ENCODE results near the gene ALOX15B. TPM values are rescaled to one million over a fixed set of nuclear protein-coding genes. Genes with fewer than 3 reads are reported as not detected.

Gene ALOX15B
- polyA plus RNA-seq, 1 donor from 2014 or later: not detected

DNA sequence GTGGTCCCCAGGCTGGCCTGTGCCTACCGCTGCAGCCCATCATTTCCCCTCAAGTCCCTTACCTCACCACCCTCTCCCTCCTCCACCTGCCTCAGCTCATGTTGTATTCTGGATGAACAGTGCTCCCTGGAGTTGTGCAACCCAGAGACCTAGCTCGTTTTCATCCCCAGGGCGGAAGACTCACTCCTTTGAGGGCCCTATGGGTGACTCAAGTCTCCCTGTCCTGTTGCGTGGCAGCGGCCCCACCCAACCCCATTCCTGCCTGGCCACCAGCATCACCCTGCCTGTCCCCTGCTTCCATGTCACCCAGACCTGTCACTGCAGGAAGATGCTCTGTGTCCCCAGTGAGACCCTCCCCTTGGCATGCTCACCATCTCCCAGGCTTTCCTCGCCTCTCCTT is 45.4 kb downstream of the ALOX15B start:
- H3K4me2 ChIP-seq (ENCODE audit: low read length): no peak overlapping the region
- TF ChIP-seq EP300 (conservative IDR thresholded peaks at IDR 0.05; ENCODE audit: poor library complexity, severe bottlenecking) (no peak), EZH2 (IDR thresholded peaks at IDR 0.05; ENCODE audit: borderline replicate concordance, insufficient read depth, low read length, poor library complexity, severe bottlenecking) (no peak), POLR2AphosphoS5 (IDR thresholded peaks at IDR 0.05) (no peak), TAF1 (IDR thresholded peaks at IDR 0.05; ENCODE audit: low read depth) (no peak)

DNA sequence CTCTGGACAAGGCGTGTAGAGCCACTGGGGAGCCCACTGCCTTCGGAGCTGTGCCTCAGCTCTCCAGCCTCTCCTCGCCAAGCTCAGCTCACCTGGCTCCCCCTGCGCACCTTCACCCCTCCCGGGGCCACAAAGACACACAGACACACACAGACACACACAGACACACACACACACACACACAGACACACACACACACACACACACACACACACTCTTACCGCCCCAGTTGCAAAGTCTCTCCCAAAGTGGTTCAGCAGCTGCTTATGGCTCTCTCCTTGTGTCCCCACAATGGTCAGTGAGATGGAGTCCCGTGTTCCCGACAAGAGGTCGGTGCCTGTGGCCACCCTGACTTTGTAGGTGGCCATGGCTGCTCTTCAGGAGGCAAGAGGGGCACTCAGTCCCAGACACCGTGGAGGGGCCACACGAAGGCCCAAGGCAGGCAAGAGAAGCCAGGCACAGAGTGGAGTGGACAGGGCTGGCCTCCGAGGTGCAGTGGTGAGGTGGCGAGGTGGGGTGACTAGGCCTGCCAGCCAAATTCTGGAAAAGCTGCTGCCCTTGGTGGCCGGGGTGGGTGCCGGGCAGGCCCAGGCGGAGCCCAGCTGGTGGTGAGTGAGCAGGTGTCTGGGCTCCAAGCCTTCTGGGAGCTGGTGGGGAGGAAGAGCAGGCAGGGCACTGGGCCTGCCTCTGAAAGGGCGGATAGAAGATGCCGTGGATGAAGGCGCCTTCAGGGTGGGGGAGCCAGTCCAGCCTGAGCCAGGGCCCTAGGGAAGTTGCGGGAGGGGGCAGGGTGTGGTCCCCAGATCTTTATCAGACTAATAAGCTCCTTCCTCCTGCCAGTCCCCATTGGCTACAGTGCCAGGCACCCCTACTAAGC is 48.5 kb downstream of the ALOX15B start, which contains the start of gene ALOX12B:
TSS of gene ALOX12B (minus strand) at position 642 of the 877 bp plus-strand sequence. CDS start at position 368, 274 bp downstream.
- H3K27ac ChIP-seq (ENCODE audit: low read length): no peak within 1 kb of the TSS
- no peaks in the 10 kb centered on the region for H3K79me2 ChIP-seq (replicated peaks; ENCODE audit: insufficient read depth, low read length)
- H3K27me3 ChIP-seq (ENCODE audit: insufficient read depth, low read depth, low read length): no peaks in the 10 kb centered on the region
- no peak within 1 kb of the TSS for H3K4me2 ChIP-seq (ENCODE audit: low read length)
- no peaks in the 10 kb centered on the region for H4K20me1 ChIP-seq (ENCODE audit: insufficient read depth)
- TF ChIP-seq MXI1 (conservative IDR thresholded peaks at IDR 0.05; ENCODE audit: poor library complexity, severe bottlenecking) (no peak), TAF1 (IDR thresholded peaks at IDR 0.05; ENCODE audit: low read depth) (no peak), RAD21 (conservative IDR thresholded peaks at IDR 0.05) (no peak), EP300 (conservative IDR thresholded peaks at IDR 0.05; ENCODE audit: poor library complexity, severe bottlenecking) (no peak), POLR2AphosphoS5 (IDR thresholded peaks at IDR 0.05) (no peak), EZH2 (IDR thresholded peaks at IDR 0.05; ENCODE audit: borderline replicate concordance, insufficient read depth, low read length, poor library complexity, severe bottlenecking) (no peak), SMC3 (conservative IDR thresholded peaks at IDR 0.05; ENCODE audit: poor library complexity) (no peak)
- TF ChIP-seq, protein P1, sequence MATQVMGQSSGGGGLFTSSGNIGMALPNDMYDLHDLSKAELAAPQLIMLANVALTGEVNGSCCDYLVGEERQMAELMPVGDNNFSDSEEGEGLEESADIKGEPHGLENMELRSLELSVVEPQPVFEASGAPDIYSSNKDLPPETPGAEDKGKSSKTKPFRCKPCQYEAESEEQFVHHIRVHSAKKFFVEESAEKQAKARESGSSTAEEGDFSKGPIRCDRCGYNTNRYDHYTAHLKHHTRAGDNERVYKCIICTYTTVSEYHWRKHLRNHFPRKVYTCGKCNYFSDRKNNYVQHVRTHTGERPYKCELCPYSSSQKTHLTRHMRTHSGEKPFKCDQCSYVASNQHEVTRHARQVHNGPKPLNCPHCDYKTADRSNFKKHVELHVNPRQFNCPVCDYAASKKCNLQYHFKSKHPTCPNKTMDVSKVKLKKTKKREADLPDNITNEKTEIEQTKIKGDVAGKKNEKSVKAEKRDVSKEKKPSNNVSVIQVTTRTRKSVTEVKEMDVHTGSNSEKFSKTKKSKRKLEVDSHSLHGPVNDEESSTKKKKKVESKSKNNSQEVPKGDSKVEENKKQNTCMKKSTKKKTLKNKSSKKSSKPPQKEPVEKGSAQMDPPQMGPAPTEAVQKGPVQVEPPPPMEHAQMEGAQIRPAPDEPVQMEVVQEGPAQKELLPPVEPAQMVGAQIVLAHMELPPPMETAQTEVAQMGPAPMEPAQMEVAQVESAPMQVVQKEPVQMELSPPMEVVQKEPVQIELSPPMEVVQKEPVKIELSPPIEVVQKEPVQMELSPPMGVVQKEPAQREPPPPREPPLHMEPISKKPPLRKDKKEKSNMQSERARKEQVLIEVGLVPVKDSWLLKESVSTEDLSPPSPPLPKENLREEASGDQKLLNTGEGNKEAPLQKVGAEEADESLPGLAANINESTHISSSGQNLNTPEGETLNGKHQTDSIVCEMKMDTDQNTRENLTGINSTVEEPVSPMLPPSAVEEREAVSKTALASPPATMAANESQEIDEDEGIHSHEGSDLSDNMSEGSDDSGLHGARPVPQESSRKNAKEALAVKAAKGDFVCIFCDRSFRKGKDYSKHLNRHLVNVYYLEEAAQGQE (IDR thresholded peaks at IDR 0.05; ENCODE audit: borderline replicate concordance): no peak
- TF ChIP-seq, protein P2, sequence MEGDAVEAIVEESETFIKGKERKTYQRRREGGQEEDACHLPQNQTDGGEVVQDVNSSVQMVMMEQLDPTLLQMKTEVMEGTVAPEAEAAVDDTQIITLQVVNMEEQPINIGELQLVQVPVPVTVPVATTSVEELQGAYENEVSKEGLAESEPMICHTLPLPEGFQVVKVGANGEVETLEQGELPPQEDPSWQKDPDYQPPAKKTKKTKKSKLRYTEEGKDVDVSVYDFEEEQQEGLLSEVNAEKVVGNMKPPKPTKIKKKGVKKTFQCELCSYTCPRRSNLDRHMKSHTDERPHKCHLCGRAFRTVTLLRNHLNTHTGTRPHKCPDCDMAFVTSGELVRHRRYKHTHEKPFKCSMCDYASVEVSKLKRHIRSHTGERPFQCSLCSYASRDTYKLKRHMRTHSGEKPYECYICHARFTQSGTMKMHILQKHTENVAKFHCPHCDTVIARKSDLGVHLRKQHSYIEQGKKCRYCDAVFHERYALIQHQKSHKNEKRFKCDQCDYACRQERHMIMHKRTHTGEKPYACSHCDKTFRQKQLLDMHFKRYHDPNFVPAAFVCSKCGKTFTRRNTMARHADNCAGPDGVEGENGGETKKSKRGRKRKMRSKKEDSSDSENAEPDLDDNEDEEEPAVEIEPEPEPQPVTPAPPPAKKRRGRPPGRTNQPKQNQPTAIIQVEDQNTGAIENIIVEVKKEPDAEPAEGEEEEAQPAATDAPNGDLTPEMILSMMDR (IDR thresholded peaks at IDR 0.05; ENCODE audit: poor library complexity, severe bottlenecking): no peak
- H2AFZ ChIP-seq (ENCODE audit: low read depth, low read length): no peak within 1 kb of the TSS
- H3F3A ChIP-seq (ENCODE audit: insufficient read depth, low read length, poor library complexity, severe bottlenecking): no peaks in the 10 kb centered on the region
- H3K36me3 ChIP-seq (ENCODE audit: insufficient read depth, low read length): no peaks in the 10 kb centered on the region
- no peak within 1 kb of the TSS for H3K9ac ChIP-seq (ENCODE audit: low read length)
- H3K9me3 ChIP-seq (ENCODE audit: low read length): no peaks in the 10 kb centered on the region
- H3K4me3 ChIP-seq (ENCODE audit: low read length): no peak within 1 kb of the TSS
- no peaks in the 10 kb centered on the region for H3K9me2 ChIP-seq (ENCODE audit: insufficient read depth, low read length)

More for the DNA sequence above, 45.4 kb downstream of the ALOX15B start:
- H4K20me1 ChIP-seq (ENCODE audit: insufficient read depth): no peaks in the 10 kb centered on the region
- no peaks in the 10 kb centered on the region for H3K36me3 ChIP-seq (ENCODE audit: insufficient read depth, low read length)
- no peak overlapping the region for H2AFZ ChIP-seq (ENCODE audit: low read depth, low read length)
- no peaks in the 10 kb centered on the region for H3F3A ChIP-seq (ENCODE audit: insufficient read depth, low read length, poor library complexity, severe bottlenecking)
- peaks cover 15% of the 10 kb centered on the region for H3K27me3 ChIP-seq (ENCODE audit: insufficient read depth, low read depth, low read length)
- H3K9ac ChIP-seq (ENCODE audit: low read length): no peak overlapping the region
- no peaks in the 10 kb centered on the region for H3K9me2 ChIP-seq (ENCODE audit: insufficient read depth, low read length)
- H3K27ac ChIP-seq (ENCODE audit: low read length): no peak overlapping the region
- H3K79me2 ChIP-seq (replicated peaks; ENCODE audit: insufficient read depth, low read length): no peaks in the 10 kb centered on the region
- H3K9me3 ChIP-seq (ENCODE audit: low read length): no peaks in the 10 kb centered on the region
- no peak overlapping the region for H3K4me3 ChIP-seq (ENCODE audit: low read length)

Data from neural cell (in vitro differentiated cells).